IPS DF 19.7 (cell line): Measurements from ENCODE around the gene SEMA6D.

ENCODE experiments used
- DNase-seq: peaks from one replicate; pipeline ENCODE4 v3.0.0-alpha.2; 2013; ENCODE audit warnings: low read depth, low spot score

The SEMA6D gene

DNA sequence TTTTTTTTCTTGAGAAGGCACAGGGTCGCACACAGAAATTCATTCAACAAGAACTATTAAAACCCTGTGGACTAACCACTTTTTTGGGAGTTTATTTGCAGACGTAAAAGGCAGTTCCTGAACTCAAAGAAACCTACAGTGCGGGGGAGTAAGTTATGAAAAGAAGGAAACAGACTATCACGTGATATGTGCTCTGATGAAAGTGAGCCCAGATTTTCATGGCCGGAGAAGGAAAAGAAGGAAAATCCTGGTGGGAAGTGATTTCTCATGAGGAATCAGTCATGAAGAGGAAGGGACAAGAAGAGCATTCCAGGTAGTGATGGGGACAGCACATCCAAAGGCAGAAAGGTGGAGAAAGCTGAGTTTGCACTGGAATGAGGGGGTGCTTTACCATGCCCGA is 26.1 kb downstream of the SEMA6D start:
- DNase-seq = no peak

DNA sequence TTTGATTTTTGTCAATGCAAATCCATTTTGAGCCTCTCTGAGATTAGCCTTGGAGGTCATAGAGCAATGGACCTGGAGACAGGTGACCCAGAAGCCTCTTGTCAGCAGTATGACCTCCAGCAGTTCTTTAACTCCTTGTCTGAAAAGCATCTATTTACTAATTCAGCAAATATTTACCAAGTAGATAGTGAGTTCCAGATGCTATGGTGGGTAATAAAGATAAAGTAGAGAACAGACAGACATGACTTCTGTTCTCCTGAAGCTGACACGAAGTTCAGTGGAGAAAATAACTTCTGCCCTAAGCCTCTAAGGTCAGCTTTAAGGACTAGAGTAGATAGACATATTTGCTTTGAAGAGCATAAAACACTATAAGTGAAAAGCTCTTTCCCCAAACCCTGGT is 26.6 kb downstream of the SEMA6D start:
- no peak for DNase-seq

DNA sequence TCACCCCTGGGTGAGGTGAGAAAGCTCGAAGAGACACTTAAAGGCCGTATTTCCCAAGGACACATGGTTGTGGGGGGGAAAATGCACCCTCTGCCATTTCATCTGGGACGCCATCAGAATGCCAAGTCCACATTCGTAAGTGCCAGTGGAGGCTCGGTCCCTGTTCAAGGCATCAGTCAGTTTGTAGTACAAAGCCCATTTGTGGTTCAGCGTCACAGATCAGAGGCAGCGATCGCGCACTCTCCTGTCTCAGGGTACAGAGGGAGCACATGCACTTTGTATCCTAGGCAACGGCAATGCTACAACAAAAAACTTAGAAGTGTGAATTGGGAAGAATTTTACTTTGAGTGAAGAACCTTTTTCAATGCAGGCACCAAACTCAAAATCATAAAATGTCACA is 27.2 kb downstream of the SEMA6D start:
- DNase-seq = no peak

DNA sequence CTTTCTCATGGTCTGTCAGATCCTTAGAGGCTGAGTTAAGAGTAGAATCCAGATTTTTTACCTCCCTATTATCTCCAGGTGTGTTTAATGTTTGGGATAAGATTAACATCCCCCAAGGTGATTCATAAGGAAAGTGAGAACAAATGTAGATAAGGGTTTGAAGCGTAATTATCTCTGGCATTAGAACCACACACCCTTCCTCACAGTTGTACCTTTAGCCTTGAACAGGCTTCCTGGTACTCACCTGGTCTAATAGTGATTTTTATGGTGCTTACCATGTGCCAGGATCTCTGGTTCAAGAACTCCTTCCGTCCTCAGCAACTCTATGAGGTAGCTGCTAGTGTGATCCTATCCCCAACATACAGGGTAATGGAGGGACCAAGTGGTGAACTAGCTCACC is 27.7 kb downstream of the SEMA6D start:
- DNase-seq = no peak

DNA sequence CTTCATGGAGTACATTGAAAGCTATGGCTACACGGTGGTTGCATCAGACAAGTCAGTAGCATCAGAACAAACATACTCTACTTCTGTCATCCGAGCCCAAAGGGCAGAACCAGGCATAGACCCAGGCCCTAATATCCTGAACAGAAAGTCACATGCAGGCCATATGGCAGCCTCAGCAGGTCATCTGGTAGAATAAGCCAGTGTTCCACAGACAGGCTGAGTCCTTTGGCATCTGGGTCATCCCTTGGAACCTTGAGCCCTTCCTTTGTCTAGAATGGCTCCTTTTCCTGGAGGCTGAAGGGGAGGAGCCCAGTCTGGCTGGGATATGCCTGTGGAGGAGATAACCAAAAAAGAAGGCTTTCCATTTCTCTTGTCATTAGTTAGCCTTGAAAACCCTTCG is 29.2 kb downstream of the SEMA6D start:
- DNase-seq = no peak

DNA sequence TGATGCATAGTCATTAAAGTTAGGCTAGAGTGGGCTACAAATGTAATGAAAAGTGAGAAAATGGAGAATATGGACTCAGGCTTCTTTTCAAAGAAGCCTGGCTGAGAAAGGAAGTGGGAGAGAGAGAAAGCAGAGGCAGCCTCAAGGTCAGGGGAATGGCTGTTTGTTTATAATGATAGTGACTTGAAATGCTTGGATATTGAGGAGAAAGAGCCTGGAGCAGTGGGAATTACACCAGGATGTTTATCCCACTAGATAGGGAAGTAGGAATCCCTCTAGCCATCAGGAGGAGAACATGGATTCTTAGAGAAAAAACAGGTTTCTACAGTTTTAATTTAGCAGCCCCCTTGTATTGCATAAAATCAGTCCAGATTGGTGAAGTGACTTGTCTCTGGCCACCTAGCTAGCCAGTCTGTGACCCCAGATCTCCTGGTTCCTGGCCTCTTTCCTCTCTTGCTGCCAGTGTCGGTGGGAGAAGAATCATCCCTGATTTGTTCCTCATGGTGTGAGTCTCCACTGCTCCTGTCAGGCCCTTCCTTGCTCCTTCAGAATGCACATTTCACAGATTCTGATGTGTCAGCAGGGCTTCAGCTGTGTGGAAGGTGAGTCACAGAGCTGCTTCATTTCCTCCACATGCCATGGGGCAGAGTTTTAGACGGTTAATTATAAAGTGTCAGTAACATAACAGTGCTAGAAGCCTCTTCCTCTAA is 32.9 kb downstream of the SEMA6D start:
- DNase-seq = no peak

DNA sequence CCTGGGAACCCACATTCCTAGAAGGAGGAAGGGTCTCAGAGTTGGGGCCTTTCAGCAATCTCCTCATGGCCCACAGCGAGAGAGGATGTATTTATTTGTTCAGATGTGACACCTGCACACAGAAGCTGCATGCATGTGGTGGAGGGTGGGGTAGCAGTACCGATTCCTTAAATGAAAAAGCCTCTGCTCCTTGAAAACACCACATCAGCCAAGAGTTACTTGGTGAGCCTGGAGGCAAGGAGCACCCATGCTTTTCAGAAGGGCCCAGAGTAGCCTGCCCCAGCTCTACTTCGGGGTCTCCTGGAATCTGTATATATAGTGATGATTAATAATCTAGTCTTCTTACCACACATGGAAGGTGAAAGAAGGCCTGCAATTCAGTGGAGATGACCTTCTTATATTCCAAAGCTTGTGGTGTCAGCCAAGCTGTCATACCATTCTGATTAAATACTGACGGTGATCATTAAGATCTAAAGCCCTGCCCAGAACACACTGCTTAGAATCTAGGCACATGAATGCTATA is 33.5 kb downstream of the SEMA6D start:
- no peak for DNase-seq

DNA sequence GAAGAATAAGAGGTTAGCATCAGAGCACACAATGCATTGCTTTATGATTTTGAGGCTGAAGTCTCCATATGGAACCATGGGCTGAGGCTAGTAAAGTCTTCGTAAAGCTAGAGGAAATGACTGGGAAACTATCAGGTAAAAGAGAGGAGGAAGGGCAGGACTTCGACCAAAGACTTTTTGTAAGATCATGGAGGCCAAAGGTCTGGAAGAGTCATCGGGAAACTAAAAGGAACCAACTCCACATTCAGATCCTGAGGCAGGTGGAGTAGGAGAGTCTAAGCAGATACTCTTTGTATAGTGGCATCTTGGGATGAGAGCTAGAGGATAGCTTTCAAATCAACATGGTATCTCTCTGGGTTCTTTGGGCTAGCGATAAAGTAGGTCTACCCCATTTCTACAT is 36.3 kb downstream of the SEMA6D start:
- no peak for DNase-seq

DNA sequence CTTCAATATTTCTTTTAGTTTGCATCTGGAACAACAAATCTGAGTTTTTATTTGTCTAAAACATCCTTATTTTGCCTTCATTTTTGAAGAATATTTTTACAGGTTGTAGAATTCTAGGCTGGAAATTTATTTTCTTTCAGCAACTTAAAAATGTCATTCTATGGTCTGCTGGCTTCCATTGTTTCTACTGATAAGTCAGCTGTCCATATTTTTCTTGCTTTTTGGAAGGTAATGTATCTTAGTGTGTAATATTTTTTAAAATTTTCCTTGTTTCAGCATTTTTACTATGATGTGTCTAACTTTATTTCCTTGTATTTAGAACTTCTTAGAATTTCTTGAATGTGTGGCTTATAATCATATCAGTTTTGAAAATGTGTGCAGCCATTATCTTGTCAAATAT is 37.0 kb downstream of the SEMA6D start:
- no peak for DNase-seq

DNA sequence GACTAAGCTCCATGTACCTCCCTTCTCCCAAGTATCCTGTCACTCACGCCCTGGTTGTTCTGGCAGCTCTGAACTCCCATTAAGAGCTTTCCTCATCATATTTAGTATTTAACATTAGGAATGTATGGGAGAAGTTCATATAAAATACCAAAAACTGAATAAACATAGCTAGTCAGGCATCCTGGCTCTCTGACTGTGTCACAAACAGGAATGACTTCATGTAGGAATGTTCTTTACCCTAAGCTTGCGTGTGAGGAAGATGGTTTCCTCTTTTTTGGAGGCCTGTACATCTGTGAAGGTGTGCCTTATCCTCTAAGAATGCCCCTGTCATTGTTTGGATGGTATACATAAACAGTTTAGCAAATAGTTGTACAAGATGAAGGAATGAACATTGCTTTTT is 38.6 kb downstream of the SEMA6D start:
- no peak for DNase-seq

DNA sequence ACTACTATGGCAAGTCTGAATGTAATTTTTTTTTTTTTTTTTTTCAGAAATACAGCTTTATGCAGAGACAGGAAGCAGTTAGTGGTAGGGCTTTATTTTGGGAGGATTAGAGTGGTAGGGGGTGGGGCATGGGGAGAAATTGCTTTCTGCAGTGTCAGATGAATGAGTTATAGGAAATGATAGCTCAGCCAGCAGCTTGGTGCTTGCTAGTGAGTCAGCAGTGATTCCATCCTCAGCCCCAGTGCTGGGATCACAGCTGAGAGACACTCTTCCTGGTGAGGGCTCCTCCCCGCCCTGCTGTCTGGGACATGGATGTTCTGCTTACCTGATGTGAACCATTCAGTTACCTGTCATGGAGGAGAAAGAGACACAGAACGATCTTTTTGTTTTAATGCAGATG is 39.6 kb downstream of the SEMA6D start:
- DNase-seq = no peak

DNA sequence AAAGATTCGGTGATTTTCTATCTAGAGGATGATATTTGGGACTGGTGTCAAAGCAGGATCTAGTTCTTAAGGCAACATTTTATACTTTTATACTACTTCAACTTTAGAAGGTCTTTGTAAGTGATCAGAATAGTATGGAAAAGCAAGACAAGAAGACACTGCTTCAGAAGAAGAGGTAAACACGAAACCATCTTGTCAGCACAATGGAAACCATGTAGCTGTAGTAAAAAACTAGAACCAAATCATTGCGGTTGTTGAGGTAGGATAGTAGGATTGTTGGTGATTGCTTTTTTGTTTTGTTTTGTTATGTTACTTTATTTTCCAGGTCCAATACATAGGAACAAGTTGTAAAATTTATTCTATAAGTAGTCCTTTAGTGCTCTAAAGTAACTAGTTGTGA is 40.0 kb downstream of the SEMA6D start:
- no peak for DNase-seq

DNA sequence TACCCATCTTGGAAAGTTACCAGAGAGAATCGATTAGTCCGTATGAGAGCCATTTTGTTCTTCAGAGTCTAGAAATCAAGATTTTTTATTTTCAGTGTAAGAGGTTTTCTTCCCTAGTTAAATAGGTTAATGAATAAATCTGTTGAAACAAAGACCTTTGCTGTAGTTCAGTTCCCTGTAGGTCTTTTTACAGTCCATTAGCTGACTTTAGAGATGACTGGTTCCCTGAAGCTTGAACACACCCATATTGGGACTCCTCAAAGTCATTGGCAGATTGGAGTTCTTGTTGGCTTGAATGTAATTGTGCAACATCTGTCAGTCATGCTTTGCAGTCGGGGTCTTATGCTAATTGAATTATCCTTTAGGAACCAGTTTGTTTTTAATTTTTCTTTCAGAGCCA is 45.3 kb downstream of the SEMA6D start:
- no peak for DNase-seq

DNA sequence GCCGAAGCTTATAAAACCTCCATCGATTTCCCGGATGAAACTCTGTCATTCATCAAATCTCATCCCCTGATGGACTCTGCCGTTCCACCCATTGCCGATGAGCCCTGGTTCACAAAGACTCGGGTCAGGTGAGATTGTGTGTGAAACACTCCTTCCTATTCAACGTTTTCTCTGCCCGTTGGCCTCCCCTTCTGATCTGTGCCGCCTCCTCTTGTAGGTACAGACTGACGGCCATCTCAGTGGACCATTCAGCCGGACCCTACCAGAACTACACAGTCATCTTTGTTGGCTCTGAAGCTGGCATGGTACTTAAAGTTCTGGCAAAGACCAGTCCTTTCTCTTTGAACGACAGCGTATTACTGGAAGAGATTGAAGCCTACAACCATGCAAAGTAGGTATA is 47.4 kb downstream of the SEMA6D start:
- DNase-seq = no peak

DNA sequence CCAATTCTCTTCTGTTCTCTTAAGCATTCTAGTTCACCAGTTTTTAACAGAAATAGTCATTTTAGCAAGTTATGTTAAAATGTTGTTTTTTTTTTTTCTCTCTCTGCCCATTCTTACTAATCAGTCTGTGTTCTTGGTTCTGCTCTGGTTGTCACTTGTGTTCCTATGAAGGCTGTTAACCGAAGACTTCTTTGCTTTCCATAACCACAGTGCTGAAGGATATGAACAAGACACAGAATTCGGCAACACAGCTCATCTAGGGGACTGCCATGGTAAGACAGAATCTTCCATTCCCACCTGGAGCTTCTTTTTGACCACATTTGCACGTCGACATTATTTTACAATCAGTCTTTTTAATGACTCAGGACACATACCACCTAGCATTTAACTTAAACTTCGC is 49.1 kb downstream of the SEMA6D start:
- DNase-seq = no peak

DNA sequence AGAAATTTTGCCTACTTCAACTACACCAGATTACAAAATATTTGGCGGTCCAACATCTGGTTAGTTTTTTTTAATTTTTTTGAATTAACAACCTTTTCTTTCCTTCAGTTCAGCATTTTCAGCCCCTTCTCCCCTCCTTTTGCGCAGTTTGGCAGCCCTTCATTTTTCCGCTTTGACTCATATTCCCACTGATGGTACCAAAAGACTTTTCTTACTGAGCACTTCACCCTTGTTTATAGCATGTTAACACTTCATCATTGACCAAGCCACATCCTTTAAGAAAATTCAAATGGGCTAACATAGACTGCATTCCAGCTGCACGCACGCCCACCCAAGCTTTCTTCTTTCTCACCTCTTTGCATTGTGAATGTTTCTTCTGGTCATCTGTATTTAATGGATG is 49.7 kb downstream of the SEMA6D start:
- no peak for DNase-seq

DNA sequence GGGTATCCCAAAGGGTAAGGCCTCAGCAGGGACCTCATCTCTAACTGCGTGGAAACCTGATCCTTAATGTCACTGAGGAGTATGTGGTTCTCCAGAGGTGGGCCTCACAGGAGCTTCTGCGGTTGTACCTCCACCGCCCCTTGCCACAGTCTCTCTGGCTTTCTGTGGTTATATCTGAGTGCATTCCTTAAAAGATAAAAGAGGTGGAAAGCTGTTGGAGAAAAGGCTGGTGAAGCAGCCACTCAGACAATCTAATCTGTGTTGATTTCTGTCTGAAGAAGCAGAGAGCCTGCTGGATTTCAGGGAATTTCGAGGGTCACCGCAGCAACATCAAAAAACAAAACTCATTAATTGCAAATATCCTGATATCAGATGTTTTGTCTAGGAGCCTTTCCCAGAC is 51.4 kb downstream of the SEMA6D start:
- no peak for DNase-seq

DNA sequence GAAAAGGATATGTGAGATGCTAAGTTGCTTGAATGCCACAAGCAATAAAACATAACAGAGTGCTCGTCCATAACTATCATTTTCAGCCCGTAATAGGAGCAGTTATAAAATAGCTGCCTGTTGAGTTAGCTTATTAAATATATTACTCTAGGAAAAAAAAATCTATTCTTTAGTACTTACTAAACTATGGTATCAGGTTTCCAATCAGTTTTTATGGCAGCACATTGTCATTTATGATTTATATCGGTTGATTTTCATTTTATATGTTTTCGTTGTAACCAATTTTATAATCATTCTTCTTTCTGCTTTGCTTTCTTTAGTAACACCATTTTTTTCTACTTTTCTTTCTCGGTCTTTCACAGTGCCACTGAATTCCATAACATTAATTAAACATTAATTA is 51.9 kb downstream of the SEMA6D start:
- DNase-seq = no peak

DNA sequence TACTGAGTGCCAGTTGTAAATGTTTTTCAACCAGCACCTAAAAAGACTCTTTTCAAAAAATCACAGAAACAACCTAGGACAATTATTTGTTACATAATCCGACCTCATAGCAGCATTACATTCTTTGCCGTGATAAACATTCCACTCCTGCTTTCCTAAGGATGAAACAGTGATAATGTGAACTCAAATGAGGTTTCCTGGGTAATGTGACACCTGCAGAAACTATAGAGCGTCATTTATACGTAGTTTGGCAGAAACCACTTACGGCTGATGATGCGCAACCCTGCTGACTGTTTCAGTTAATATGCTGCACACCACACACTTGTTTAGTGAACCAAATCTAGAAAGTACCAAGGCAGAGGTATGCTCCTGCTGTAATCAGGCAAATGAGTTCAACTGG is 55.8 kb downstream of the SEMA6D start:
- DNase-seq = no peak

DNA sequence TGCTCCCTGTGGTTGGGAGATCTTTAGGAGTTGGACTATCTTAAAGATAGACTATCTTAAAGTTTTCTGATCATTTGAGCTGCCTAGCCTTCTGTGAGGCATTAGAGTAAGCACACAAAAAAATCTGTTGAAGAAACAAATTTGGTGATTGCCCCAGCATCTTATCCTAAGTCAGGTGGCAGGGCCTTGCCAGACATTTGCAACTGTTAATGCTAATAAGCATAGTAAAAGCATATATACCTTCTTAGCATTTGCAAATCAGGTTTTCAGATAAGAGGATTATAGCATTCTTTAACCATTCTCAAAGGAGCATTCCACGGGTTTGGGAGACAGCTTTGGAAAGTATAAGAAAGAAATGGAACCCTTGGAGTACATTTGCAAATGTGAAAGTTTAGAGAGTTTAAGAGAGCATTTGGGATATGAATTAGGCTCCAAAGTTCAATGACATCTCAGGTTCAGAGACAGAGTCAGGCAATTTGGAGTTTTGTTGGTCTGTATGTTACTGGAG is 61.0 kb downstream of the SEMA6D start:
- no peak for DNase-seq

DNA sequence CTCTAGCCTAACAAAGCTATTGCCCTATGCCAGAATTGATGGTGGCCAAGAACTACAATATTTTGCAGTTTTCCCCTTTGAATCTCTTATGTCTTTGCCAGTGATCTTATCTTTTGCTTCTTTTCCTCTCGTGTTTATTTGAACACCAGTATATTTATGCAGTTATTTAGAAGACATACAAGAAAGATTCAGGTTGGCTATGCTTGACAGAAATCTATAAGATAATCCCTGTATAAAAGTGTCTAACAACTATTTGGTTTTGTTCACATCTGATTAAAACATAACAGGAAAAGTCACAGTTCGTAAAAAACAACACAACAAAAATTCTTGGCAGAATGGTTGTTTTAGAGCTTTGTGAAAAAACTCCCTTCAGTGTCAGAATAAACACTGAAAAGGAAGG is 63.7 kb downstream of the SEMA6D start:
- no peak for DNase-seq

DNA sequence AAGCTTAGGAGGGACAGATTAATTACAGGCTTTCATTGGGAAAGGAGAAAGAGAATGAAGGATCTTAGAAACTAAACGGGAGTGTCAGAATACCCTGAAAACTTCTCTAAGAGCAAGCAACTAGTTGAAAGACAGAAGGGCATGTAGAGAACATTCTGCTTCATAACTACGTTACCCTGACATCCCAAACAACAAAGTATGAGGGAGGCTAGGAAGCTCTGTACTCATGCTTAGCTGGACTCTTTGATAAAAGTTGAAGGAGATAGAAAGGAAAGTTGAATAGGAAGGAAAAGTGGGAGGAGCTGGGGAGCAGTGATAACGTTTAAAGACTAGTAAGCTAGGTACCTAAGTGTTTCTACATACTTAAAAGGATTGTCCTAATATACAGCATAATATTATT is 64.2 kb downstream of the SEMA6D start:
- no peak for DNase-seq

DNA sequence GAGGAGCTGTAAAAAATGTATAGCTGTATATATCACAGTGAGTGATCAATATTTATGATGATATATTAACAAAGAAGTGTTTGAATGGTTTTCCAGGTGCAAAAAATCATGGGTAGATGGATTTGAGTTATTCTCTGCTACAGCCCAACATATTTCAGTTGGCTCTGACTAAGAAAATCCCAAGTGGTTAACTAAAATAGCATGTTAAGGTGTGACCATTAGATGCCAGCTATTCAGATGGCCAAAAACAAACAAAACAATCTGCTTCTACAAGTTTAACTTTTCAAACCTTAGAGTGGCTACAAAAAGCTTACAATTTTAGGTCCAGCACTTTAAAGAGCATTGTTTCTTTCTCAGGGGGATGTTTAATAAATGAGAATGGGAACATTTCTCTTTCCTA is 67.5 kb downstream of the SEMA6D start:
- DNase-seq = no peak

DNA sequence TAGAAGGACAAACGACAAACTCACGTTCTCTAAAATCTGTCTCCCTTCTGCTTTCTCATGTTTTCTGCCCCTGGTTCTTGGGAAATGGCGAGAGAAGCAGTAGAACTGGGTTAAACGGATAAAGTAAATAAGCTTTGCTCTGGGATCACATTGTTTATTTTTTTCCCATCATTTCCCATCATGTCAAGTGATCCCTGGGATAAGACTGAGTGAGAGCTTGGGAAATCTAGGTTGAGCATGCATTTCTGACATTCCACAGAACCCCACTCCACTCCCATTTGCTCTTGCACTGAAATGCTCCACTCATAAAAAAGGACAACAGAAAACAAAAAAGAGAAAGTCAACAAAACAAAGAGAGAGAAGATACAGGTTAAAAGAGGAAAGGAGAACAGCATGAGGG is 69.1 kb downstream of the SEMA6D start:
- DNase-seq = no peak
